Pancreas (tissue), 10 donors: ENCODE results near the gene NOSIP. TPM values are rescaled to one million over a fixed set of nuclear protein-coding genes. Genes with fewer than 3 reads are reported as not detected.

ENCODE experiments used
- ATAC-seq, 4 donors: fragments of 200-7000 bp; cut with Tn5 transposase; one replicate each; pipeline versions ENCODE4 v1.8.0 to v1.9.1; 2020; ENCODE audit warnings: mild to moderate bottlenecking in 4 of 4, moderate library complexity in 4 of 4
- DNase-seq, 6 donors: peaks; one replicate each; pipeline ENCODE4 v3.0.0-alpha.2; 2020
- FAIRE-seq: peaks from 2 replicates; lab custom pipeline; 2012; peaks lifted over from hg19 to GRCh38; lab: Jason Lieb, UNC
- H3K27ac ChIP-seq, 4 donors: fragments of 200-600 bp; sonication (generic); 1 replicate in 3 of 4; 2 replicates in 1 of 4; pipeline versions ENCODE4 v1.5.0 to v1.8.0; 2020
- H3K27me3 ChIP-seq, 4 donors: fragments of 200-600 bp; one replicate each; pipeline ENCODE4 v1.8.0; 2021
- H3K36me3 ChIP-seq, 3 donors: fragments of 200-600 bp; sonication (generic) in 1 of 3; one replicate each; pipeline versions ENCODE4 v1.5.0 to v1.8.0; 2020 to 2021
- H3K4me1 ChIP-seq, 3 donors: fragments of 200-600 bp; one replicate each; pipeline ENCODE4 v1.8.0; 2021
- H3K4me3 ChIP-seq, 4 donors: fragments of 200-600 bp; sonication (generic) in 2 of 4; one replicate each; pipeline versions ENCODE4 v1.5.0 to v1.8.0; 2020 to 2021
- H3K9me3 ChIP-seq, 4 donors: fragments of 200-600 bp; one replicate each; pipeline ENCODE4 v1.8.0; 2021
- WGBS, 2 donors: extraction: QIAGEN DNeasy Blood & Tissue Kit; methylation state at CpG; one replicate each; pipeline ENCODE4 v1.1.7; 2013; 5-methylcytosine and 5-hydroxymethylcytosine counted together
- intact Hi-C, 3 donors: fragments of 100-400 bp; cut with DNase I; formaldehyde crosslinking; loops; one replicate each; pipeline versions ENCODE4 v1.11.1 to v1.14.2; 2022
- polyA plus RNA-seq, 2 donors: library from polyadenylated mRNA; stranded (reverse); fragments of 200-250 nt; gene quantifications; one replicate each; pipeline ENCODE4 v1.2.3, GENCODE V29; 2013
- total RNA-seq, 6 donors: library from RNA; stranded (reverse); fragmentation: NEBNext Ultra II Directional in 4 of 6; extraction: Animal tissue kit (Norgen Biotek cat#: 25700) in 4 of 6; gene quantifications; one replicate each; pipeline versions ENCODE4 v1.2.1 to v1.2.4, GENCODE V29; 2021 to 2023
- TF ChIP-seq, protein P1 (sequence below), 4 donors: fragments of 200-600 bp; sonication (generic) in 3 of 4; IDR thresholded peaks; one replicate each; pipeline versions ENCODE4 v1.5.0 to v1.8.0; 2021; ENCODE audit warnings: antibody characterized with exemption in 4 of 4
- donor health status: healthy with polysubstance abuse.
- donor health status: DM: no; HTN: no; CAD: no; lungs with moderate emphysema.
- donor health status: DM: no; HTN: no; CAD: no.
- donor health status: control.
- donor health status: control.
- donor health status: Bipolar disorder and iron deficiency.
- donor health status: DM: yes; HTN: yes; CAD: no.
- donor health status: DM: no; HTN: no; CAD: no.
- donor health status: DM: no; HTN: no; CAD: no.
- donor health status: DM: yes; HTN: yes; CAD: no.

NOSIP gene
- total and polyA plus RNA-seq, 8 donors: 40.5 to 148 (median 60.6) TPM

DNA sequence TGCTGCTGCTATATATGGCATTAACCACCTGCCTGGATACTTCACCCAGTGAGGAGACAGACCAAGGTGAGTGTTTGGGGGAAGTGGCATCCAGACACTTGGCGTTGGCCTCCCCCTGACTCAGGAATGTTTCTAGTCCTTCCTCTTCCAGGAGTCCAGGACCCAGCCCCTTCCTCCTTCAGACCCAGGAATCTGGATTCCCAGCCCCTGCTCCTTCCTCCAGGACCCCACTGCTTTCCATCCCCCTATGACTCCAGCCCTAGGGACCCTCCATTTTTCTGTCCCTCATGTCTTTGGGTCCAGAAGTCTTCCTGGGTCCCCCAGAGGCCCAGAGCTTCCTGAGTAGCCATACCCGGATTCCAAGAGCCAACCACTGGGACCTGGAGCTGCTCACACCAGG is 2.9 kb upstream of the NOSIP start:
- Histone ChIP-seq H3K4me3 (no peak overlapping the region), H3K9me3 (no peaks in the 10 kb centered on the region), H3K27me3 (no peaks in the 10 kb centered on the region), H3K36me3 (no peaks in the 10 kb centered on the region), H3K4me1 (peaks cover 9 to 12% (median 11%) of the 10 kb centered on the region in 3 donors), H3K27ac (no peak overlapping the region)
- intact Hi-C loops: loop anchor here in 1 of 3 donors (10.0 kb wide), 1 partner anchor 92 kb away; the partner anchor contains the start of gene PRMT1
- FAIRE-seq (no peak), DNase-seq (no peak), ATAC-seq (no peak)
- WGBS, 2 donors: 51 to 71% methylated on average over 2 of the region's 2 CpGs
- TF ChIP-seq, protein P1, sequence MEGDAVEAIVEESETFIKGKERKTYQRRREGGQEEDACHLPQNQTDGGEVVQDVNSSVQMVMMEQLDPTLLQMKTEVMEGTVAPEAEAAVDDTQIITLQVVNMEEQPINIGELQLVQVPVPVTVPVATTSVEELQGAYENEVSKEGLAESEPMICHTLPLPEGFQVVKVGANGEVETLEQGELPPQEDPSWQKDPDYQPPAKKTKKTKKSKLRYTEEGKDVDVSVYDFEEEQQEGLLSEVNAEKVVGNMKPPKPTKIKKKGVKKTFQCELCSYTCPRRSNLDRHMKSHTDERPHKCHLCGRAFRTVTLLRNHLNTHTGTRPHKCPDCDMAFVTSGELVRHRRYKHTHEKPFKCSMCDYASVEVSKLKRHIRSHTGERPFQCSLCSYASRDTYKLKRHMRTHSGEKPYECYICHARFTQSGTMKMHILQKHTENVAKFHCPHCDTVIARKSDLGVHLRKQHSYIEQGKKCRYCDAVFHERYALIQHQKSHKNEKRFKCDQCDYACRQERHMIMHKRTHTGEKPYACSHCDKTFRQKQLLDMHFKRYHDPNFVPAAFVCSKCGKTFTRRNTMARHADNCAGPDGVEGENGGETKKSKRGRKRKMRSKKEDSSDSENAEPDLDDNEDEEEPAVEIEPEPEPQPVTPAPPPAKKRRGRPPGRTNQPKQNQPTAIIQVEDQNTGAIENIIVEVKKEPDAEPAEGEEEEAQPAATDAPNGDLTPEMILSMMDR (IDR thresholded peaks at IDR 0.05): no peak

DNA sequence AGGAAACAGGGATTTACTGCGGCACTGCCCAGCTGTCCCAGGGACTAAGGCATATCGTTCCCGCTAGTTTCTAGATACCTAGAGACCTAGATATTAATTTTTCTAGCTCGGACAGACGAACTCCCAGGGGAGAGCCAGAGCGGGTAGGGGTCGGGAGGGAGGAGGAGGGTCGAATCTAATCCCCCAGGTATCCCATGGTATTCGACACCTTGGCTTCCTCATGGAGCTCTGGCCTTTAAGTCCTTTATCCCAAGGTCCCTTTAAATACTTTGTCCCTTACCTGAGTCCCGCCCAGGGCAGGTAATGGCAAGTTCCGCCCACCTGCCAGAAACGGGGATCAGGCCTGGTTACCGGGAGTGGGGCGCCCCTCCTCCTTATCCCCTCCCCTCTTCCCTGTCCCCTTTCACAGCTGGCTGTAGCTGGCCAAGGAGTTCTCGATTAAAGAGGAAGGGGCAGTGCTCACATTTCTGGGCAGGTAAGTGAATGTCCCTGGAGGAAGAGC is 702 bp upstream of the NOSIP start, which contains the start of gene PRRG2:
Gene PRRG2, plus strand, starts transcription at position 310 of the 502 bp plus-strand sequence. CDS start 1,904 bp downstream, outside the sequence.
- Histone ChIP-seq H3K27me3 (no peaks in the 10 kb centered on the region), H3K36me3 (peaks cover 0 to 3% (median 0%) of the 10 kb centered on the region in 3 donors), H3K27ac (peak within 1 kb of the TSS; percentile 45 to 71 (median 60)), H3K4me1 (peaks cover 9 to 12% (median 11%) of the 10 kb centered on the region in 3 donors), H3K9me3 (no peaks in the 10 kb centered on the region), H3K4me3 (peak within 1 kb of the TSS; percentile 47 to 71 (median 62))
- no peak for FAIRE-seq
- ATAC-seq: peak; percentile 79 to 87 (median 87)
- peak; percentile 70 to 88 (median 72) for DNase-seq
- WGBS, 2 donors: 7 to 12% methylated on average over 14 to 15 of the region's 15 CpGs
- TF ChIP-seq, protein P1 (IDR thresholded peaks at IDR 0.05): no peak
- intact Hi-C loops: loop anchor here in 1 of 3 donors (10.0 kb wide), 1 partner anchor 94 kb away; the partner anchor contains the start of gene PRMT1

DNA sequence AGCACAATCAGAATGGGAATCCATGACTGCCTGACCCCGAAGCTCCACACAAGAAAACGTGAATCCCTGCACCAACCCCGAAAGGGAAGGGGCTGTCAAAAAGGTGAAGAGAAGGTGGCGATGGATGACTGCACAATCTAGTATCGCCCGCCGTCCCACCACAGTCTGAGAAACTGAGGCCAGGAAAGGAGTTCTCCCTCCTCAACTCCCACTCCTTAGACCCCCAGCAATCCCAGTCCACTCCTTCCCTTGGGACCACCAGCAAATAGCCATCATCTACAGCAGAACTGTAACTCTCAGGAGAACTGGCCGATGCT is 451 bp downstream of the NOSIP start:
- WGBS, 2 donors: 0 to 1% methylated on average over 8 of the region's 8 CpGs
- no peak for DNase-seq
- FAIRE-seq: no peak
- TF ChIP-seq, protein P1 (IDR thresholded peaks at IDR 0.05): no peak
- no peaks in the 10 kb centered on the region for H3K9me3 ChIP-seq
- no peak for ATAC-seq
- intact Hi-C loops: loop anchor here in 1 of 3 donors (10.0 kb wide), 1 partner anchor 95 kb away; the partner anchor contains the start of gene PRMT1
- H3K27ac ChIP-seq: peak overlapping the region; percentile 45 to 71 (median 60)
- peaks cover 9 to 12% (median 11%) of the 10 kb centered on the region in 3 donors for H3K4me1 ChIP-seq
- H3K4me3 ChIP-seq: peak overlapping the region; percentile 38 to 71 (median 57)
- H3K27me3 ChIP-seq: no peaks in the 10 kb centered on the region
- peaks cover 0 to 4% (median 0%) of the 10 kb centered on the region in 3 donors for H3K36me3 ChIP-seq

DNA sequence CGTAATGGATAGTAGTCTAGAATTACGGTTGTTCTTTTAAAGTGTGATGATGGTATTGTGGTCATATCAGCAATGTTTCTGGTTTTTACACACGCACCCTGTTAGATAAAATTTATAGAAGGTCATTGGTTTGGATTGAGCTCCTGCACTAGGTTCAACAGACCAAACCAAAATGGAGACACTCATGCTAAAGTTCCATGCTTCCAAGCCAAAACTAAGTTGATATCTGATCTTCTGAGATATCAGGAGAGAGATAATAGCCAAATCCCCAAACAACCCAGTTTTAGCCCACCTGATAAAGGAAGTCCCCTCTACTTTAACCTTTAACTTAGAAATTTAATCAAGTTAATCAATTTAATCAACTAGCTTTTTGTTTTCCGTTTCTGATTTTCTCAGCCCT is 1.2 kb downstream of the NOSIP start:
- TF ChIP-seq, protein P1 (IDR thresholded peaks at IDR 0.05): no peak
- ATAC-seq: no peak
- H3K27ac ChIP-seq: no peak overlapping the region
- no peak for DNase-seq
- H3K27me3 ChIP-seq: no peaks in the 10 kb centered on the region
- H3K9me3 ChIP-seq: no peaks in the 10 kb centered on the region
- H3K36me3 ChIP-seq: peaks cover 0 to 4% (median 0%) of the 10 kb centered on the region in 3 donors
- peaks cover 9 to 12% (median 11%) of the 10 kb centered on the region in 3 donors for H3K4me1 ChIP-seq
- peak overlapping the region in 1 of 4 donors; percentile 71 for H3K4me3 ChIP-seq
- WGBS, 2 donors: 39 to 45% methylated on average over 4 of the region's 4 CpGs
- no peak for FAIRE-seq
- intact Hi-C loops: no loop called here

GRCh38 chr19:49574206-49574755 is 6.1 kb downstream of the NOSIP start:
- Histone ChIP-seq H3K36me3 (peaks cover 0 to 4% (median 0%) of the 10 kb centered on the region in 3 donors), H3K27me3 (no peaks in the 10 kb centered on the region), H3K4me3 (no peak overlapping the region), H3K27ac (no peak overlapping the region), H3K9me3 (no peaks in the 10 kb centered on the region), H3K4me1 (peaks cover 5 to 6% (median 5%) of the 10 kb centered on the region in 3 donors)
- intact Hi-C loops: no loop called here
- ATAC-seq (no peak), FAIRE-seq (no peak), DNase-seq (no peak)
- WGBS, 2 donors: 83% methylated on average over 2 of the region's 2 CpGs
- TF ChIP-seq, protein P1 (IDR thresholded peaks at IDR 0.05): no peak
